ENCODE results near the gene EXT2.

- TF ChIP-seq CTCF (IDR thresholded peaks at IDR 0.05 in 2 of 3, conservative IDR thresholded peaks at IDR 0.05 in 1 of 3; ENCODE audit: control insufficient read depth in 2 of 3, extremely low read depth in 1 of 3, insufficient read depth in 1 of 3, low read depth in 3 of 3, low read length in 3 of 3): no peak
- no peak for TF ChIP-seq RB1 (IDR thresholded peaks at IDR 0.05; ENCODE audit: borderline replicate concordance)
- TF ChIP-seq JUND (IDR thresholded peaks at IDR 0.05; ENCODE audit: low read depth, low read length): no peak
- no peak for TF ChIP-seq BHLHE40 (IDR thresholded peaks at IDR 0.05; ENCODE audit: borderline replicate concordance in 1 of 2, low read depth in 2 of 2, low read length in 1 of 2)
- no peak for TF ChIP-seq POLR2A (IDR thresholded peaks at IDR 0.05; ENCODE audit: low read depth, low read length)
- TF ChIP-seq RCOR1 (conservative IDR thresholded peaks at IDR 0.05; ENCODE audit: low read depth, low read length): no peak
- no peak for TF ChIP-seq POLR2AphosphoS5 (IDR thresholded peaks at IDR 0.05; ENCODE audit: low read length)
- TF ChIP-seq PML (IDR thresholded peaks at IDR 0.05; ENCODE audit: low read length): no peak
- TF ChIP-seq EZH2 (IDR thresholded peaks at IDR 0.05; ENCODE audit: borderline replicate concordance, control insufficient read depth, low read depth, low read length): no peak
- no peak for TF ChIP-seq STAT1 (conservative IDR thresholded peaks at IDR 0.05)
- no peak for TF ChIP-seq SREBF2 (IDR thresholded peaks at IDR 0.05; ENCODE audit: low read length)
- no peak for TF ChIP-seq MAX (IDR thresholded peaks at IDR 0.05; ENCODE audit: low read depth, low read length)
Measured at GRCh38 chr11:44185522-44185921, 90.0 kb downstream of the EXT2 start.

Measured in GM12878 (cell line).